NCI-H2029 treated with DMSO at 0.1 percent for 48 hours (cell line): ENCODE results near the gene ELMO2.

ENCODE experiments used
- DNase-seq: peaks from one replicate; lab custom pipeline; 2025; lab: John Stamatoyannopoulos, UW

ELMO2 gene

GRCh38 chr20:46367234-46367633, 39.2 kb downstream of the ELMO2 start:
- DNase-seq, result no peak

- DNase-seq, result no peak
Measured at GRCh38 chr20:46366826-46367225, 39.6 kb downstream of the ELMO2 start.

GRCh38 chr20:46365487-46366220, 40.8 kb downstream of the ELMO2 start:
- DNase-seq, result no peak

- DNase-seq, result no peak
Measured at GRCh38 chr20:46364670-46365486, 41.5 kb downstream of the ELMO2 start.

- peak; percentile 62 for DNase-seq
Measured at GRCh38 chr20:46363874-46364669, 42.3 kb downstream of the ELMO2 start.

- no peak for DNase-seq
Measured at GRCh38 chr20:46362921-46363867, 43.2 kb downstream of the ELMO2 start.

- no peak for DNase-seq
Measured at GRCh38 chr20:46361811-46362210, 44.6 kb downstream of the ELMO2 start.

GRCh38 chr20:46361381-46361780, 45.0 kb downstream of the ELMO2 start:
- no peak for DNase-seq

- DNase-seq, result no peak
Measured at GRCh38 chr20:46359233-46359751, 47.1 kb downstream of the ELMO2 start.

- no peak for DNase-seq
Measured at GRCh38 chr20:46358346-46359058, 47.9 kb downstream of the ELMO2 start.

- DNase-seq, result peak; percentile 49
Measured at GRCh38 chr20:46357030-46357514, 49.3 kb downstream of the ELMO2 start.

- DNase-seq, result no peak
Measured at GRCh38 chr20:46356195-46357029, 50.0 kb downstream of the ELMO2 start.

GRCh38 chr20:46355778-46356177, 50.6 kb downstream of the ELMO2 start:
- DNase-seq, result no peak

GRCh38 chr20:46354920-46355654, 51.3 kb downstream of the ELMO2 start:
- DNase-seq, result no peak

GRCh38 chr20:46354207-46354555, 52.2 kb downstream of the ELMO2 start:
- DNase-seq, result no peak

- no peak for DNase-seq
Measured at GRCh38 chr20:46353500-46354206, 52.8 kb downstream of the ELMO2 start.

- no peak for DNase-seq
Measured at GRCh38 chr20:46352370-46352938, 54.0 kb downstream of the ELMO2 start.
